ENCODE data around the gene STAC3. TPM values are rescaled to one million over a fixed set of nuclear protein-coding genes. Genes with fewer than 3 reads are reported as not detected.

STAC3 gene
- total RNA-seq, 1 donor from 2014 or later, result 0.94 TPM

DNA sequence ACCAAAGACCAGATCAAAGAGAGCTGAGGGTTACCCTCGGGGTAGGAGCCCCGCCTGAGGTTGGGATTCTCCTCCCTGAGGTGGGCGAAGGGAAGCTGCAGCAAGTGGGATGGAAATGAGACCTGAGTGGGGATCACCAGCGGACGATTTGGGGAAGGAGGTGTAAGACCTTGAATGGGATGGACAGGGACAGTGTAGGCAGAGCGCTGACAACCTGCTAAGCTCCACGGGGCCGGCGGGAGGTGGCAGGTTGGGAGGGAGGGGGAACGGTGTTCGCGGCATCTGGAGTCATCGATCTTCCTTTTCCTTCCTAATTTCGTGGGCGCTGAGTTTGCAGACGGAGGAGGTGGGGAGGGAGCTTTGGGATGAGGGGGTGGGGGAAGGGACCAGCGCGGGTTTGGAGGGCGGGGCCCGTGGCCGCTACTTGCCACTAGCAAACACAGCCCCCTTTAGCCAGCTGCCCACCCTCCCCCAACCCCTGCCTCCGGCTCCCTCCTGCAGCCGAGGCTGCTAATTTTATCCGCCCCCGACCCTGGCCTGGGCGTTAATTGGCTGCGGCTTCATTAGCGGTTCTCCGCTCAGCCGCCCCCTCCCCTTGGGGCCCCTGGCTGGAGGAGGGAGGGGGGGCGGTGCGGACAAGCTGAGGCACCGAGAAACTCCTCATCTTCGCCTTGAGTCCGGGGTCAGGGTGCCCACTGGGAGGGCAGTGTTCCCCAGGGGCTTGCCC lies 24.2 kb downstream of the STAC3 start:
- intact Hi-C loops (cut with DNase I), result no loop called here
- DNase-seq (ENCODE audit: low spot score), result no peak

- intact Hi-C loops (cut with DNase I), result no loop called here
- no peak for DNase-seq (ENCODE audit: low spot score)
Measured at GRCh38 chr12:57225680-57226210, 25.2 kb downstream of the STAC3 start.

DNA sequence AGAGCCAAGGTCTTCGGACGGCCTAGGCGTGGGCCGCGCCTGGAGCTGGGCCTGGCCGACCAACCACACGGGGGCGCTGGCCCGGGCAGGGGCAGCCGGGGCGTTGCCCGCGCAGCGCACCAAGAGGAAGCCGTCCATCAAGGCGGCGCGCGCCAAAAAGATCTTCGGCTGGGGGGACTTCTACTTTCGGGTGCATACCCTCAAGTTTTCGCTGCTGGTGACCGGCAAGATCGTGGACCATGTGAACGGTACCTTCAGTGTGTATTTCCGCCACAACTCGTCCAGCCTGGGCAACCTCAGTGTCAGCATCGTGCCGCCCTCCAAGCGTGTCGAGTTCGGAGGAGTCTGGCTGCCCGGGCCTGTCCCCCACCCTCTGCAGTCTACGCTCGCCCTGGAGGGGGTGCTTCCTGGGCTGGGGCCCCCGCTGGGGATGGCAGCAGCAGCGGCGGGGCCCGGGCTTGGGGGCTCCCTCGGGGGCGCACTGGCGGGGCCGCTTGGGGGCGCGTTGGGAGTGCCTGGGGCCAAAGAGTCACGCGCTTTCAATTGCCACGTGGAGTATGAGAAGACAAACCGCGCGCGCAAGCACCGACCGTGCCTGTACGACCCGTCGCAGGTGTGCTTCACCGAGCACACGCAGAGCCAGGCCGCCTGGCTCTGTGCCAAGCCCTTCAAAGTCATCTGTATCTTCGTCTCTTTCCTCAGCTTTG lies 25.9 kb downstream of the STAC3 start:
- no peak for DNase-seq (ENCODE audit: low spot score)
- intact Hi-C loops (cut with DNase I), result no loop called here

DNA sequence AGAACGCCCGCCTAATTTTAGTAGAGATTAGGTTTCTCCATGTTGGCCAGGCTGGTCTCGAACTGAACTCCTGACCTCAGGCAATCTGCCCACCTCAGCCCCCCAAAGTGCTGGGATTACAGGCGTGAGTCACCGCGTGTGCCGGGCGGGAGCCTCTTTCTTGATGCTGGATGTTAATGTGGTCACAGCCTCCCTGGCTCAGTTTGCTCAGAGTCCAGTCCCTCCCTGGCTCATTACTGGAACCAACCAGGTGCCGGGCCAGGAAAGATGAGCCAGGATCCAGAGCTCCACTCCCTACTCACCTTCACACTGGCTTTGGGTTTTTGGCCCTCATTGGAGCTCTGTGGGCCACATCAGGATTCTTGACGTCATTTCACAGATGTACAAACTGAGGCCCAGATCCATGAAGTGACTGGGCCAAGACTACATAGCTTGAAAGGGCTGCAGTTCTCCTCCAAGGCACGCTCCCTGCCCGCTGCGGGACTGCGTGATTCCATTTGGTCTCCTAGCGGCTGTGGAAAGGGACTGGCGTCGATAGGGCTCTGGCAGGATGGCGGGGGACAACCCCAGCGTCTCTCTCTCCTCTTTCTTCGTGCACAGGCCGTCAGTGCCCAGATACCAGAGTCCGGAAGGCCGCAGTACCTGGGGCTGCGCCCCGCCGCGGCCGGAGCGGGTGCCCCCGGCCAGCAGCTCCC lies 26.6 kb downstream of the STAC3 start:
- no peak for DNase-seq (ENCODE audit: low spot score)
- intact Hi-C loops (cut with DNase I), result no loop called here

DNA sequence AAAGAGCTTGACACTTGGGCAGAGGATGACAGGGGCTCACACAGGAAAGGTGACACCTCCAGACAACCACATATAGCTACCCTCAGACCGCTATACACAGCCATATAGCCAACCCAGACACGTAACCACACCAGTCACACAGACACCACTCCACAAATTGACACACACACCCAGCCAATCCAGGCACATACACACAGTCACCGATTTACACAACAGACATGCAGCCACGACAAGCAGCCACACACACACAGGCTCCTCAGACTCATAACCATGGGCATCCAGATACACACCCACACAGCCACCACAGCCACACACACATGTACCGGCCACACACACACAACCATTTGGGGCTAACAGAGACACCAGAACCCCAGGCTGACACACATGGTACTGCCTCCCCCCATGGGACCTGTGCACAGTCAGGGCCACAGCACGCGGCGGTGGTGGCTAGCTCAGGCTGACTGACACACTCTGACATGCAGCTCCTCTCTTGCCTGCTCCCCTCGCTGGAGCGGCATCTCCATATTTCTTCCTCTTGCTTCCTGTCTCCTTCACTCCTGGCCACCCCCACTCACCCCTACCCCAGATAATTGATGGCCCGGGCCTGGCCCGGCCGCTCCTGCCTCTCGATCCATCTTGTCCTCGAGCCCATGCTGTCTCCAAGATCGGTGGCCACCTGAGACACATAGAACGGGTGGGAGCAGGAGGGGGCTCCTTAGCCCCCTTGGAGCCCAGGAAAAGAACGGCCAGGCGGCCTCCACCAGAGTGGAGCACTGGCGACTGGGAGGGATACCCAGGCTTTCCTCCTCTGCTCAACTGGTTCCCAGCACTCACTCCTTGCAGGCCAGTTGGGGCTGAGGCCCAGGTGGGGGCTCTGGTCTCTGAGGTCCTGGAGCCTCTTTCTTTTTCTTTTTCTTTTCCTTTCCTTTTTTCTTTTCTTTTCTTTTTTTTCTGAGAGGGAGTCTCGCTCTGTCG lies 27.5 kb downstream of the STAC3 start:
- DNase-seq (ENCODE audit: low spot score), result no peak
- intact Hi-C loops (cut with DNase I), result no loop called here

DNA sequence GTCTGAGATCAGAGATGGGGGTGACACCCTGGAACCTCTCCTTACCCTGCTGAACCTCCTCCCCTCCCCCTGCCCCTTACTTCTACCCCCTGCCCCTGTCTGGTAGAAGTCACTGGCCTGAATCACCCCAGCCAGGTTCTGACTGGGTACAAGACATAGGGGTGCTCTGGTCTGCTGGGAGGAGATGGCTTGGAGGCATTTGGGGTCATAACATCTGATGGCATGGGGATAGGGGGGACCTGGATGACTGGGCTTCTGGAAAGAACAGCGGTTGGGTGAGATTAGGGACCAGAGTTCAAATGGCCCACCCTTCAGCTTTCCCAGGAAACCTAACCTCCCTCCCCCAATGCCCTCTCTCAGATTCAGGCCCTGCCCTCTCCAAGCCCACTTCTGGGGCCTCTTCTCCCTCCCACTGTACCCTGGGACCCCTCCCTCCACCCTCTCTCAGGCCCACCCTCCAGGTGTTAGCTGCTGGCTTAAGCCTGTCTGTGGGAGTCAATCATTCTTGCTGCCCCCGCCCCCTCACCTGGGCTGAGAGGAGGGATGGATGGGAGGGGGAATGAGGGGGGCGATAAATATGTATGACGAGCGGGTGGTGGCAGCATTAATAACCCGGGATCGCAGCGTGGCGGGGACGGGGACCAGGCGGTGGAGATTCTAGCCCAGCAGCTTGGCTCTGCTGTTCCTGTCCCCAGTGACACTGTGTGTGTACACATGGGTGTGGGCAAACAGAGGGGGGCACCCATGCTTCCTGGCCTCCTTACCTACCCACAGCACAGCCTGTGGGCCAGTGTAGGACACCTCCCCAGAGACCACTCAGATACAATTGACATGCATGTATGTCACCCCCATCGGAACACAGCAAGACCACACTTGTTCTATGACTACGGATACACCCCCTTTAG lies 28.4 kb downstream of the STAC3 start:
- intact Hi-C loops (cut with DNase I), result no loop called here
- no peak for DNase-seq (ENCODE audit: low spot score)

DNA sequence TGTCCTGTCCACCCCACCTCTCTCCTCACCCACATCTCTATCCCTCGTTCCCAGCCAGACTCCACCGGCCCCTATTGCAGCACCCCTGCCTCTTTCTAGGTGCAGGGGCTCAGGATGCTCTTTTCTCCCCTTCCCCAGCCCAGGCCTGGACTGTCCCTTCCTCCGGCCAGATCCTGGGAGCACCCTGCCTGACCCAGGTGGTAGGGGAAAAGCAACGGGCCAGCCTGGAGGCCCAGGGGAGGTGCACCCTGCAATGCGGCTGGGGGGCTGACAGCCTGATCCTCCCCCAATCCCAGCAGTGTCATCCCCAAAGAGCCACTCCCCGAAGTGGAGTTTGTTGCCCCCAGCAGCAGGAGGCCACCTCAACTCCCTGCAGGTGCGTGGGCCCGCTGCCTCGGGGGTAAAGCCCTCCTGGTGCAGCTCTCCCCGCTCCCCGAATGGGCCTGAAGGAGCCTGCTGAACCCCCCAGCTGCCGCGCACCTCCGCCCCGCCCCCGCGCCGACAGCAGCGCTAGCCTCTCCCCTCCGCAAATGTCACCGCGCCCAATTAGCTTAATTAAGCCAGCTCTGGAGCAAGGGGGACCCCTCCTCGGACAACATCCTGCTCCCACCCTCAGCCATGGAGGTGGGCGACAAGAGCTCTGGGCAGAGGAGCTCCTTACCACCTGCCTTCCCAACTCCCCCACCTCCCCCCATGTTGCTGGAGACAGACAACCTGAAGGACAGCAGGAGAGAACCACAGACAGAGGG lies 29.6 kb downstream of the STAC3 start:
- no peak for DNase-seq (ENCODE audit: low spot score)
- intact Hi-C loops (cut with DNase I), result no loop called here

DNA sequence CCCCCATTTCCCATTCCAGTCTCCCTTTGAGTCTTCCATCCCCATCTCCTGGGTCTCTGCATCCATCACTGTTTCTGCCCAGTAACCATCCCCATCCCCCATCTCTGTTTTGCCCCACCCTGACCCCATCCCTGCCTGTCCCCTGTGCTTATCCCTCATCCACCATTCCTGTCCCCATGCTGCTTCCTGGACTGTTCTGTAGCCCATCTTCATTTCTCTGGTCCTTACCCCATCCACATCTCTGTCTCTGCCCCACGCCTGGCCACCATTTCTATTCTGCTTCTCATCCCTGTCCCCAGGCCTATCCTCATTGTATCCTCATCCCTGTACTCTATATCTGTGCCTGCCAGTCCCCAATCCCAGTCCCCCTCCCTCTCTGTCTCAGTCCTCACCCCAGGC lies 30.2 kb downstream of the STAC3 start:
- no peak for DNase-seq (ENCODE audit: low spot score)

GRCh38 chr12:57219993-57220754 lies 30.8 kb downstream of the STAC3 start:
- intact Hi-C loops (cut with DNase I), result no loop called here

More for the DNA sequence above, 30.2 kb downstream of the STAC3 start:
- intact Hi-C loops (cut with DNase I), result no loop called here

GRCh38 chr12:57219205-57219992 lies 31.6 kb downstream of the STAC3 start:
- intact Hi-C loops (cut with DNase I), result no loop called here
- no peak for DNase-seq (ENCODE audit: low spot score)

More at GRCh38 chr12:57219993-57220754, 30.8 kb downstream of the STAC3 start:
- no peak for DNase-seq (ENCODE audit: low spot score)

DNA sequence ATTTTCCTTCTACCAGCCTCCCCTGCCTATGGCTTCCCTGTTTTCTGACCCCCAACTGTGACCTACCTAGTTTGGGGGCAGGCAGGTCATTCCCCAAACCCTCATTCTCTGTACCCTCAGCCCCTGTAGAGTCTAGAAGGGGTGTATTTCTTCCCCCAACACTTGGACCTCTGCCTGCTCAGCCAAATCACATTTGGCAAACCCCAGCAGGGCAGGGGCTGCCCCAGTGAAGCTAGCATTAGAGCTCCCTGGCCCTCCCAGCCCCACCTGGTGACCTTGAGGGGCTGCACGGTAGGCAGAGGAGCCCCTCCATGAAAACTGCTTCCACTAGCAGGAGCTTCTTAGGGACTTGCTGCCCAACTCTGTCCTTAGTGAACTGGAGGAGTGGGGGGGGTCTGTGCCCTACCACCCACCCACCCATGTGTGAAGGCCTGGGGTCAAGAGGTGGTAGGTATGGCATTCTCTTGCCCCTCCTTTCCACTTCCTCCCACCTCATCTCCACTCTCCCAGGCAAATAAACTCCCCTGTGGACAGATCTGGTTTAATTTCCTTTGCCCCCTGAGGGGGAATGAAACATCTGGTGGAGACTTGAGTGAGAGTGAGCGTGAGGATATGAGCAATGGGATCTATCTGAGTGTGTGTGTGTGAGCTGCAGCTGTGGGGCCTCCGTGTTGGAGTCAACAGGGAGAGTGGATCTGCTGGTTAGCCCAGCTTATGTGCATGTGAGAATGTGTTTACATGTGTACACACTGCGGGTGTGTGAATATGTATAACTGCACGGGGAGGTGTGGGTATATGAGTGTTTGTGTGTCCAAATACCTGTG lies 32.7 kb downstream of the STAC3 start:
- no peak for DNase-seq (ENCODE audit: low spot score)
- intact Hi-C loops (cut with DNase I), result no loop called here

- no peak for DNase-seq (ENCODE audit: low spot score)
- intact Hi-C loops (cut with DNase I), result loop anchor here (1.0 kb wide), 1 partner anchor 22 kb away; no protein-coding TSS in a partner anchor
Measured at GRCh38 chr12:57216921-57217879, 33.8 kb downstream of the STAC3 start.

GRCh38 chr12:57216014-57216911 lies 34.7 kb downstream of the STAC3 start, which contains the start of gene NXPH4:
Gene NXPH4, plus strand, starts transcription at chr12:57216794. Its CDS starts 176 bp downstream, at chr12:57216970.
- intact Hi-C loops (cut with DNase I), result loop anchor here (1.0 kb wide), 1 partner anchor 23 kb away; no protein-coding TSS in a partner anchor
- DNase-seq (ENCODE audit: low spot score), result no peak

Measured in cardiac septum (tissue), 1 donor.